Gastrocnemius medialis (tissue), 4 donors: ENCODE results near the gene RBMS3.

ENCODE experiments used
- POLR2A ChIP-seq, 2 donors: fragments of 450-650 bp; IDR thresholded peaks; one replicate each; pipeline ENCODE4 v1.6.1; 2017; ENCODE audit warnings: antibody characterized with exemption in 2 of 2, mild to moderate bottlenecking in 2 of 2, moderate library complexity in 2 of 2
- TF ChIP-seq, protein P1 (sequence below), 5 experiments: fragments of 450-650 bp in 3 of 5; fragments of 200-600 bp in 2 of 5; sonication (generic) in 2 of 5; IDR thresholded peaks in 4 of 5; conservative IDR thresholded peaks in 1 of 5; 1 replicate in 4 of 5; 2 replicates in 1 of 5; pipeline ENCODE4 v1.5.1; 2016 to 2019; ENCODE audit warnings: antibody characterized with exemption in 5 of 5, mild to moderate bottlenecking in 3 of 5, moderate library complexity in 3 of 5

- TF ChIP-seq, protein P1, sequence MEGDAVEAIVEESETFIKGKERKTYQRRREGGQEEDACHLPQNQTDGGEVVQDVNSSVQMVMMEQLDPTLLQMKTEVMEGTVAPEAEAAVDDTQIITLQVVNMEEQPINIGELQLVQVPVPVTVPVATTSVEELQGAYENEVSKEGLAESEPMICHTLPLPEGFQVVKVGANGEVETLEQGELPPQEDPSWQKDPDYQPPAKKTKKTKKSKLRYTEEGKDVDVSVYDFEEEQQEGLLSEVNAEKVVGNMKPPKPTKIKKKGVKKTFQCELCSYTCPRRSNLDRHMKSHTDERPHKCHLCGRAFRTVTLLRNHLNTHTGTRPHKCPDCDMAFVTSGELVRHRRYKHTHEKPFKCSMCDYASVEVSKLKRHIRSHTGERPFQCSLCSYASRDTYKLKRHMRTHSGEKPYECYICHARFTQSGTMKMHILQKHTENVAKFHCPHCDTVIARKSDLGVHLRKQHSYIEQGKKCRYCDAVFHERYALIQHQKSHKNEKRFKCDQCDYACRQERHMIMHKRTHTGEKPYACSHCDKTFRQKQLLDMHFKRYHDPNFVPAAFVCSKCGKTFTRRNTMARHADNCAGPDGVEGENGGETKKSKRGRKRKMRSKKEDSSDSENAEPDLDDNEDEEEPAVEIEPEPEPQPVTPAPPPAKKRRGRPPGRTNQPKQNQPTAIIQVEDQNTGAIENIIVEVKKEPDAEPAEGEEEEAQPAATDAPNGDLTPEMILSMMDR (IDR thresholded peaks at IDR 0.05 in 4 of 5, conservative IDR thresholded peaks at IDR 0.05 in 1 of 5), result no peak
- no peak for TF ChIP-seq POLR2A (IDR thresholded peaks at IDR 0.05)
These were observed 608.3 kb downstream of the RBMS3 start for GRCh38 chr3:29889215-29889614.
